ENCODE measurements around the gene KSR1.
"Not testable (repeated sequence)": the region's sequence is repeated elsewhere in the genome, so short reads cannot be mapped to it uniquely, and the experiment has no call there.

KSR1 gene

DNA sequence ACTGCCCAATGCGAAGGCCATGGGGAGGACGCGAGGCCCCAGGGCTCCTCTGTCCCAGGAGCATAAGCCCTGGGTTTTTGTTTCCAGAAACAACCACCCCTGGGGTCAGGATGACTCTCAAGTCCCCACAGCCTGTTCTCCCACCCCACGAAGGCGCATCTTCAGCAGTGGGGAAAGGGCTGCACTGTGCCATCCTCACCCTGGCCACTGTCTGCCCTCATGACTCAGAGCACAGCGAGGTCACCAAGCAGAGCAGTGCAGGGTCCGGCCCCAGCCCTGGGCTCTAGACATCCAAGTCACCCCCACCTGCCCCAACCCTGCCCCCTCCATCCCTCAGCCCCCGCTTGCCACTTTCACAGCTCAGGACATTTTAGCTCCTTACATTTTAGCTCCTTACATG is 22.7 kb upstream of the KSR1 start:
- no peak for DNase-seq (ENCODE audit: low spot score)
- TF ChIP-seq, protein P1, sequence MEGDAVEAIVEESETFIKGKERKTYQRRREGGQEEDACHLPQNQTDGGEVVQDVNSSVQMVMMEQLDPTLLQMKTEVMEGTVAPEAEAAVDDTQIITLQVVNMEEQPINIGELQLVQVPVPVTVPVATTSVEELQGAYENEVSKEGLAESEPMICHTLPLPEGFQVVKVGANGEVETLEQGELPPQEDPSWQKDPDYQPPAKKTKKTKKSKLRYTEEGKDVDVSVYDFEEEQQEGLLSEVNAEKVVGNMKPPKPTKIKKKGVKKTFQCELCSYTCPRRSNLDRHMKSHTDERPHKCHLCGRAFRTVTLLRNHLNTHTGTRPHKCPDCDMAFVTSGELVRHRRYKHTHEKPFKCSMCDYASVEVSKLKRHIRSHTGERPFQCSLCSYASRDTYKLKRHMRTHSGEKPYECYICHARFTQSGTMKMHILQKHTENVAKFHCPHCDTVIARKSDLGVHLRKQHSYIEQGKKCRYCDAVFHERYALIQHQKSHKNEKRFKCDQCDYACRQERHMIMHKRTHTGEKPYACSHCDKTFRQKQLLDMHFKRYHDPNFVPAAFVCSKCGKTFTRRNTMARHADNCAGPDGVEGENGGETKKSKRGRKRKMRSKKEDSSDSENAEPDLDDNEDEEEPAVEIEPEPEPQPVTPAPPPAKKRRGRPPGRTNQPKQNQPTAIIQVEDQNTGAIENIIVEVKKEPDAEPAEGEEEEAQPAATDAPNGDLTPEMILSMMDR (IDR thresholded peaks at IDR 0.05): no peak
- no peak overlapping the region for H3K4me3 ChIP-seq
- no peak overlapping the region for H3K27ac ChIP-seq

DNA sequence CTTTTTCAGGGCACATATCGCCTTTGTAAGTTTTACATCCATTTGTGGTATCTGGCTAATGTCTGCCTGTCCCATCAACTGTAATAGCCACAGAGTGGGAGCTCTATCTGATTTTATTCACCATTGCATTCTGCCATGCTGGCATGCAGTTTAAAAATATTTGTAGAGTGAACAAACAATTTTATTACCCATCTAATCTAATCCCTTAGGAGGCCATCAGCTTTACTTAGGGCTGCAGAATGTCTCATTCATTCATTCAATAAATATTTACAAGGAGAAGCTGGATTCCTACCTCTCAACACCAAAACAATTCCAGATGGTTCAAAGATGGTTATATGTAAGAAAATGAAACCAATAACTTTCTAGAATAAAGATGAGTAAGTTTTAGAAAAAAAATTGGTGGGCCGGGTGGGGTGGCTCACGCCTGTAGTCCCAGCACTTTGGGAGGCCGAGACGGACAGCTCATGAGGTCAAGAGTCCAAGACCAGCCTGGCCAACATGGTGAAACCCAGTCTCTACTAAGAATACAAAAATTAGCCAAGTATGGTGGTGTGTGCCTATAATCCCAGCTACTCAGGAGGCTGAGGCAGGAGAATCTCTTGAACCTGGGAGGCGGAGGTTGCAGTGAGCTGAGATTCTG is 20.7 kb upstream of the KSR1 start:
- H3K27ac ChIP-seq; H3K4me3 ChIP-seq; DNase-seq (ENCODE audit: low spot score): not testable (repeated sequence)

DNA sequence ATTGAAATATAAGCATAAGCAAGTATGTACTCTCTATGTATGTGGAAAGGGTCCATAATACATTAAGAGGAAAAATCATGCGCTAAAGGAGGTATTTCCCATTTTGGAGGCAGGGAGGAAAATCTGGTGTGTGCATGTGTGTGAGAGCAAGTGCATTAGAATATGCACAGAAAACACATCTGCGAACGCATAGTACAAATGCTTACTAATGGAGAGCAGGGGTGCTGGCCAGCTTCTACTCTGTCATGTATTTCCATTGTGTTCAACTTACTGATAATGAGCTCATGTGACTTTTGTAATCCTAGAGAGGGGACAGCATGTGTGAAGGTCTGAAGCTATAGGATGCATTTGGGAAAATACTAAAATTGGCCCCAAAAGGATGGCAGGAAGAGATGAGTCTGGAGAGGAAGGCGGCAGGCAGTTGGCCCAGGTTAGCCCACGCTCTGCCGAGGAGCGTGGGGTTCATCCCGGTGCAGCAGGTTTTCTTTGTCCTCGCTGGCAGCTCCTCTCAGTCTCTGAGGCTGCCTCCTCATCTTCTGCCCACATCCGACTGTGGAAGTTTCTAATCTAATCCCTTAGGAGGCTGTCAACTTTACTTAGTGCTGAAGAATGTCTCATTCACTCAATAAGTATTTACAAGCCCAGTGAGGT is 17.8 kb upstream of the KSR1 start:
- TF ChIP-seq, protein P1 (IDR thresholded peaks at IDR 0.05): no peak
- no peak overlapping the region for H3K4me3 ChIP-seq
- DNase-seq (ENCODE audit: low spot score): no peak
- no peak overlapping the region for H3K27ac ChIP-seq

DNA sequence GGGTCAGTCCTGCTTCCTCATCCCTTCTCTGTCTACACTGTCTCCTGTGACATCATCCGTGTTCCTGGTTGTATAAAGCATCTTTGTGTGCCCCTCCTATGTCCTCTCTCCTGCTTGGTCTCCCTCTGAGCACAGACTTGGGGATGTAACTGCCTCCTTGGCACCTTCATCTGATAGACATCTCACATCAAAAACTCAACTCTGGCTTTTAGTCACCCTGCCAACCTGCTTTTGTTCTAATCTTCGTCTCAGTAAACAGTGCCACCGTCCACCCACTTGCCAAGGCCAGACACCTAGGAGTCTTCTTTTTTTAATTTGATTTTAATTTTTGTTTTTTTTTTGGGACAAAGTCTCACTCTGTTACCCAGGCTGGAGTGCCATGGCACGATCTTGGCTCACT is 16.9 kb upstream of the KSR1 start:
- no peak overlapping the region for H3K27ac ChIP-seq
- TF ChIP-seq, protein P1 (IDR thresholded peaks at IDR 0.05): no peak
- no peak overlapping the region for H3K4me3 ChIP-seq
- DNase-seq (ENCODE audit: low spot score): no peak

DNA sequence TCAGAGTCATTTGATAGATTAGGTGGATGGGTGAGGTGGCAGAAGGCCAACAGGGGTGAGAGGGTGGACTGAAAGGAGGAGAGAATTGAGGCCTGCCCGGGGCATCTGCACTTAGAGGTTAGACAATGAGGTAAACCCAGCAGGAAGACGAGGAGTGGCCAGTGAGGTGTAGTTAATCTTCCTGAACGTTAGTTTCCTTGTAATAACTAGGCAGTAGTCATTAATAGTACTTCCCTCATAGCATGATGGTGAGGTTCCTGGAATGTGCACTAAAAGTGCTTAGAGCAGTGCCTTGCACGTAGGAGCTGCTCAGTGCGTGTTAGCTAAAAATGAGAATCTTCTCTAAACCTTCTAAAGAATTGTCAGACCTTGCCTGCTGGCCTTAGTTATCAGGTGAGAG is 13.5 kb upstream of the KSR1 start:
- DNase-seq (ENCODE audit: low spot score): no peak
- H3K4me3 ChIP-seq: no peak overlapping the region
- TF ChIP-seq, protein P1 (IDR thresholded peaks at IDR 0.05): no peak
- no peak overlapping the region for H3K27ac ChIP-seq

DNA sequence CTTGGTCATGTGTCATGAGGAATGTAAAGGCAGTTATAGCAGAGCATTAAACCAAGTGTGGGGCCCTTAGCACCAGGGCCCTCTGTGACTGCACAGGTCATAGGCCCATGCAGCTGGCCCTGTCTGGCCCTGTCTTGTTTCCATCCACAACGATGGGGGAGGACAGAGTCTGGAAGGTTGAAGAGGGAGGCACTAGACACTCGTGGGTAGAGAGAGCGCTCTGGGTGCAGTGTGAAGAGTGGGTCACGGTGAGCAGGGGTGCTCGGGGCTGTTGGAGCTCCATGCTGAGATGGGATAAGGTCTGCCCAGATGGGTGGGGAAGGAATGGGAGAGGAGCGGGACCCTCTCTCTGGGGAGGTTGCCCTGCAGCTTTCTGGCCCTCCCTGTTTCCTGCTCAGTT is 12.8 kb upstream of the KSR1 start:
- TF ChIP-seq, protein P1 (IDR thresholded peaks at IDR 0.05): no peak
- Histone ChIP-seq H3K27ac (no peak overlapping the region), H3K4me3 (no peak overlapping the region)
- no peak for DNase-seq (ENCODE audit: low spot score)

DNA sequence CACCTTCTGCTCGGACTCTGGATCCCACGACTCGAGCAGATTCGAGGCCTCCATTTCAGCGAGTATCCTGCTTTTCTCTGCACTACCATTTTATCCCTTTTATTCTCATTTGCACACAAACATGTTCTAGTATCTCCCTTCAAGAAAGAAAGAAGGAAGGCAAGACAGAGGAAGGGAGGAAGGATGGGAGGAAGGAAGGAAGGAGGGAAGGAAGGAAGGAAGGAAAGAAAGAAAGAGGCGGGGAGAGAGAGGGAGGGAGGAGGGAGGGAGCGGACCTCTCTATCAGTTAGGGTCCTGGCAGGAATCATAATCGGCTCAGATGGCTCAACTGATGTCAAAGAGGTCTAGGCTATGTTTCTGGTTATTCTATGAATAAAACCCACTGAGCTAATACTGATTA is 10.3 kb upstream of the KSR1 start:
- TF ChIP-seq, protein P1 (IDR thresholded peaks at IDR 0.05): no peak
- no peak for DNase-seq (ENCODE audit: low spot score)
- H3K4me3 ChIP-seq: no peak overlapping the region
- H3K27ac ChIP-seq: no peak overlapping the region
